Embryonic facial prominence (tissue), 1 donor: ENCODE results near the gene ANO3.

ENCODE experiments used
- DNase-seq: peaks from one replicate; pipeline ENCODE4 v3.0.0-alpha.2; 2016; ENCODE audit errors: extremely low spot score

Gene ANO3

DNA sequence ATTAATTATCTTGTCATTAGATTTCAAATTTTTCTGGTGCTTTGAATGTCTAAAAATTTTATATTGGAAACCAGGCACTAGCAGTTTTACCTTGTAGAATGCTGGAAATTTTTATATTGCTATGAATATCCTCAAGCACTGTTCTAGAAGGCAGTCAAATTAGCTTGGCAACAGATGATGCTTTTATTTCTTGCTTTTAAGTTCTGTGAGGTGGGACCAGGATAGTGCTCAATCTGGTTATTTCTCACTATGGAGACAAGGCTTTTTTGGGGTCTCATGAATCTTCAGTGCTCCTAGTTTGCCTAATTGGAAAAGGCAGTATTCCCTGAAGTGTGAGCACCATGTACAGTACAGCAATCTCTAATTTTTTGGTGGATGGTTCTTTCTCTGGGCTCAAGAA is 27.1 kb downstream of the ANO3 start:
- DNase-seq, result no peak

DNA sequence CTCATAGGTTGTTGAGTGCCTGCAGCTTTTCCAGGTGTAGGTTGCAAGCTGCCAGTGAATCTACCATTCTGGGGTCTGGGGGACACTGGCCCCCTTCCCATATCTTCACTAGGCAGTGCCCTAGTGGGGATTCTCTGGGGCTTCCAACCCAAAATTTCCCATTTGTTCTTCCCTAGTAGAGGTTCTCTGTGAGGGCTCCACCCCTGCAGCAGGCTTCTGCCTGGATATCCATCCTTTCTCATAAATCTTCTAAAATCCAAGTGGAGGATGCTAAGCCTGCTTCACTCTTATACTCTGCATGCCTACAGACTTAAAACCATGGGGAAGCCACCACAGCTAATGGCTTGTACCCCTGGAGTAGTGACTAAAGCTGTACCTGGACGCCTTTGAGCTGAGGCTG is 33.4 kb downstream of the ANO3 start:
- no peak for DNase-seq

DNA sequence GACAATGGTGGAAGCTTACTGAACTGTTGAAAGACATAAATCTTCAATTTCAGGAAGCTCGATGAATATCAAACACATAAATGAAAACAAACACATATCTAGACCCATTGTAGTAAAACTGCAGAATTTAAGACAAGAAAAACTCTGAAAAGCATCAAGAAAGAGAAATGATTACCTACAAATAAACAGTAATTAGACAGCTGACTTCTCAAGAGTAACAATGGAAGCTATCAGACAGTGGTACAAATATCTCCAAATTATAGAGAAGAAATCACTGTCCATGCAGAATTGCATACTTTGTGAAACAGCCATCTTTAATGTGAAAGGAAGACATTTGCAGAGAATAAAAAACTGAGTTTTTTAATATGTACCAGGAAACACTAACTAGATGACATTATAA is 45.7 kb downstream of the ANO3 start:
- DNase-seq, result no peak

DNA sequence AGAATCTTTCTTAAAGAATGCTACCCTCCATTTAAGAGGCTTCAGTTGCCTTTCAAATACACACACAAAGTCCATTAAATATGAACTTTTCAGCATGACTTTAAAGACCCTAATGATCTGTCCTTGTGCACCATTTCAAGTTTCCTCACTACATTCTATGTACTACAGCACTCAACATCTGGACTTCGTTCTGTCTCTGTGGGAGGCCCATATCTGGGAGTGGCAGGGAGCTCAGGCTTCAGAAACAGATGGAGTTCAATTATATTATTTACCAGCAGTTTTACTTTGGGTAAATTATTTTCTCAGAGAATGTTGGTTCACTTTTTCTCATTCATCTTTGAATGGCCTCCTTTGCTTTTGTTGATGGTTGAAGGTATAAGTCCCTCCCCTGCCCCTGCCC is 67.4 kb downstream of the ANO3 start:
- DNase-seq, result no peak

- no peak for DNase-seq
Observed at GRCh38 chr11:26410706-26411366, 78.9 kb downstream of the ANO3 start.

DNA sequence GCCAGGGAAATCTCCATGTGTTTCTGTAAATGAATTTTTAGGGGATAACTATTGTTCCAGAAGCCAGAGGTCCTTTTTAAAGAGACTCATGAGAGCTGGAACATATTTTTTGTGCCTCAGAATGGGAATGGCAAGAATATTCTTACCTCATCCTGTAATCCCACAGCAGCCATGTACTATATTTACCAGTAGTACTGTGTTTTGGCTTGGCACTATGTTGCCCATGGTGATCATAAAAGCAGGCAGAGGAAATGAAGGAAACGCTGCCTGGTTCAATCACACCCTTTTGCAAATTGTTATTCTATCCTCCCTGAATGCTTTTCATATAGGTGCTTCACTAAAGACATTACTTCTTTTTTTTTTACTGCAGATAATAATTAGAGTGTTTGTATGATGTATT is 81.0 kb downstream of the ANO3 start:
- DNase-seq, result no peak

- peak; percentile 58 for DNase-seq
Observed at GRCh38 chr11:26418386-26418912, 86.5 kb downstream of the ANO3 start.

GRCh38 chr11:26420331-26420730 is 88.4 kb downstream of the ANO3 start:
- no peak for DNase-seq

GRCh38 chr11:26424255-26424654 is 92.3 kb downstream of the ANO3 start:
- no peak for DNase-seq

- no peak for DNase-seq
Observed at GRCh38 chr11:26439854-26440253, 107.9 kb downstream of the ANO3 start.

DNA sequence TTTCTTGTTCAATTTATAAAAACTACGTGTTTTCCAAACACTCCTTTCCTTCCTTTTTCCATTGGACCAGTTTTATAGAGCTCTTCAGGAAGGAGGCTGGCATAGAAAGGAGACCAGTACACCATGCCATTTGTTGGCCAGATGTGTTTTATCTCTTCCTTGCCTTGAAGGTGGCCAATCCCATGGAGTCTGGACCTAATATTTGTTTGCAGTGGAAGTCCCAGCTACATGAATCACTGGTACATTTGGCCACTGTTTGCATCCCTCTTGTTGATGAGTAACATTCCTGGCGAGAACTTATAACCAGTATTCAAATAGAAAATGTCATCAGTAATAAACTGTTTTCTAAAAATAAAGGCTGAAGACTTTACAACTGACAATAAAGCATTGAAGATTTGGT is 110.2 kb downstream of the ANO3 start:
- DNase-seq, result no peak

- DNase-seq, result no peak
Observed at GRCh38 chr11:26443617-26444016, 111.7 kb downstream of the ANO3 start.

GRCh38 chr11:26457636-26458035 is 125.7 kb downstream of the ANO3 start:
- no peak for DNase-seq

DNA sequence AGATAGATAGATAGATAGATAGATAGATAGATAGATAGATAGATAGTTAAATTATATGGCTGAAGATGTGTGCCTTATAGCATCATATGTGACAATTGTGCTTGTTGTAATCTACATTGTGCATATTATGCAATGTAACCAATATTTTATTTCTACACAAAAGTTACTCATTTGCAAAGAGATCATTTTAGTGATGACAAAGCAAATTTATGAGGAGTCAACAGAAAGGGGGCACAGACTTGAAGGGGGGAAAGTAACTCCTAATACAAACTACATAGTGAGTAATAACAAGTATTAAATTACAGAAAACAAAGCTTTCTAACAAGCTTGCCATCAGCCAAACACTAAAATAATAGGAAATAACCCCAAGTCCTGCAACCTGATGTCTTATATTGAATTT is 133.3 kb downstream of the ANO3 start:
- DNase-seq, result no peak

GRCh38 chr11:26467506-26467905 is 135.6 kb downstream of the ANO3 start:
- no peak for DNase-seq

- no peak for DNase-seq
Observed at GRCh38 chr11:26470992-26471391, 139.1 kb downstream of the ANO3 start.

DNA sequence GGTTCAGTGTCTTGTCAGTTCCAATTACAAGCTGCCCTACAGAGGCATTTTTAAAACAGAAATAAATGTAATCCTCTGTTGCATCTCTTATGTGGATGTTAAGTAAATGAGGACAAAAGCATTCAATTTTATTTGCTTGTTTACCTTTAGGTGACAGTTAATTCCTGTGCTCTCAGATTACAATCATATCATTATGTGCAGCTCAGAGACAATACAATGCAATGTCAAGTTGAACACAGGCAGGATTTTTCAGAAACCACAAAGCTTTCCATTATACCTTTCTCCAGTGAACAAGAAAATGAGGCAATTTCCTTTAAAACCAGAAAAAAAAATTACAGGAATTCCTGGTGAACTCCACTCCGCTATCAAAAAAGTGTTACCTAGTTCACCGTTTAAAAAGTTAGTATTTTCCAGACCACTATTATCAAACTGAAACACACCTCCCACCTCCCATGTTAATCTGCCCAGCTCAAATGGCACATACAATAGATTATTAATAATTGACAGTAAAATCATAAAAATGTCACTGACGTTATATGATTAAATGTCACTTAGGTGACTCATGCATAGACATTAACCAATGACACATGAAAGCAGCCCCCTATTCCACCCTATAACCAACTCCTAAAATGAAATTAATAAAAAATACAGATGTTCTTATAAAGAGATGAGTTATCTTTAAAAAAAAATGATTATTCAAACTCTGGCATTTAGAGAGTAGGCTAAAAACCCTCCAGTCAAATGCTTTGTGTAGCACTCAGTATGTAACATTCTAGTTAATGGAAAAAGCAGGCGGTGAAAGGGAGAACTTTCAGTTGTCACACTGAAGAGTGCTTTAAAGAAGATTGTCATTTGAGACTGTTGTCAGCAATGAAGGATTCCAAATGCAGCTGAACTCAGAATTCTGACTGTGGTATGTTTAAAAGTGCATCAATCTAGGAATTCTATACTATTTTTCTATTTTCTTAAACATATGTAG is 141.6 kb downstream of the ANO3 start:
- no peak for DNase-seq

- no peak for DNase-seq
Observed at GRCh38 chr11:26474401-26474800, 142.5 kb downstream of the ANO3 start.

GRCh38 chr11:26477396-26477795 is 145.5 kb downstream of the ANO3 start:
- DNase-seq, result no peak

DNA sequence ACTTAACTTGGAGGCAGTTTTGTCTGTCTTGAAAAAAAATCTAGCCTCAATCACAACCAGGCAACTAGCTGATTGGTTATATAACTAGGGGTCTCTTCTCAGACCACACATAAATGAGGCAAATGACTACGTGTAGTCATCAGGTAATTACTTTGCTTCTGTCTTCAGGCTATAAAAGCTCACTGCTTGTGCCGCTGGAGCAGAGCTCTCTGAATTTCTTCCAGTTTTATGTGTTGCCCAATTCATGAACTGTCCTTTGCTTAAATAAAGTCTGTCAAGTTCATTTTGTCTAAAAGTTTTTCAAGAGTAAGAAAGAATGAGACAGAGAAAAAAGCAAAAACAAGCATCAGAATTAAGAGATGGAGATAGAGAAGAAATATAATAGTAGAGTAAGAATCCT is 146.8 kb downstream of the ANO3 start:
- DNase-seq, result no peak

DNA sequence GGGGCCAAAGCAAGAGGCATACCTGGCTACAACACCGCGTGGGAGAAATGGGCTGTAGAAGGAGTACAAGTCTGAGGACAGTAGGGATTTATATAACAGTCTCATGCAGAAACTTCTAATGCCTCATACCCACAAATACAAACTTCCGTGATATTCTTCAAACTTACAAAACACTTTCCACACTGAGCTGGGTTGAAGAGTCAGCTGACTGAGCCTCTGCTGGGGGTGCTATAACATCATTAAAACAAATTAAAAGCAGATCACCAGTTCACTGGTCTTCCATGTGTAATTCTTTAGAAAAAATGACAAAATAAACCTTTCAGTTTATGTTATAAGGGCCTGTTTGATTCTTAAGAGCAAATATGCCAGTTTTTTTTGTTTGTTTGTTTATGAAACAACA is 148.1 kb downstream of the ANO3 start:
- DNase-seq, result no peak

GRCh38 chr11:26483108-26483507 is 151.2 kb downstream of the ANO3 start:
- DNase-seq, result no peak

GRCh38 chr11:26490546-26490945 is 158.6 kb downstream of the ANO3 start:
- no peak for DNase-seq
